Measurements from ENCODE around the gene EVI5. TPM values are rescaled to one million over a fixed set of nuclear protein-coding genes. Genes with fewer than 3 reads are reported as not detected.
A peak's percentile ranks its signal among the peaks of the same experiment; 100 is the strongest.

The EVI5 gene
- total RNA-seq, 4 donors from 2014 or later: 48.7 to 70.7 (median 50.8) TPM

DNA sequence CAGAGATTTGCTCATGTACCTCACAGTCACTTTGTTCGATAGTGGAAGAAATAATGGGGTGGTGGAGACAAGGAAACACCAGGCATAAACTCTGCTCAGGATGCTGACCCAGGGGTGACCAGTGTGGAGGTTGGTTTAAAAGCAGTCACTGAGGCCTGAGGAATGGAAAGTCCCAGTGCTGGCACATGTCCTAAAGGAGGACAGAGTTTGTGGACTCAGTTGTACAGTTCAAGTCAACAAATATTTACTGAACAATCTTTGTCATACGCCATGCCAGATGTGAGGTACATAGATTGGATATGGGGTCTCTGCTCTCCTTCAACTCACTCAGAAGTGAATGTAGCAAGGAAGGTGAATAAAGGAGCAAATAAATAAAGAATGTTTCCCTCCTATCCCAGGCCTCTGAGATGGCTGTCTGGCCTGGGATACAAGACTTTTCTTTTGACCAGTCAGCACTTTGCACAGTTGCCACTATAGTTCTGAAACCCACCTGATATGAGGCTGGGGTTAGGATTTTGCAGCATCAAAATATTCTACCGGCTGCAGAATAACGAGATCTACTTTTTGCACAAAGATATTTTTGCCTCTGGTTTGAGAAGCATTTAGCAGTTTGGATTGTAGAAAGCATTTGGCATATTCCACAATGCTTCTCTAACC lies 290.3 kb downstream of the EVI5 start:
- Histone ChIP-seq H3K4me3 (no peak overlapping the region), H3K36me3 (no peaks in the 10 kb centered on the region), H3K27ac (no peak overlapping the region), H3K4me1 (no peaks in the 10 kb centered on the region), H3K27me3 (no peaks in the 10 kb centered on the region), H3K9me3 (no peaks in the 10 kb centered on the region)
- TF ChIP-seq EP300 (IDR thresholded peaks at IDR 0.05) (no peak), POLR2A (IDR thresholded peaks at IDR 0.05) (no peak)
- TF ChIP-seq, protein P1, sequence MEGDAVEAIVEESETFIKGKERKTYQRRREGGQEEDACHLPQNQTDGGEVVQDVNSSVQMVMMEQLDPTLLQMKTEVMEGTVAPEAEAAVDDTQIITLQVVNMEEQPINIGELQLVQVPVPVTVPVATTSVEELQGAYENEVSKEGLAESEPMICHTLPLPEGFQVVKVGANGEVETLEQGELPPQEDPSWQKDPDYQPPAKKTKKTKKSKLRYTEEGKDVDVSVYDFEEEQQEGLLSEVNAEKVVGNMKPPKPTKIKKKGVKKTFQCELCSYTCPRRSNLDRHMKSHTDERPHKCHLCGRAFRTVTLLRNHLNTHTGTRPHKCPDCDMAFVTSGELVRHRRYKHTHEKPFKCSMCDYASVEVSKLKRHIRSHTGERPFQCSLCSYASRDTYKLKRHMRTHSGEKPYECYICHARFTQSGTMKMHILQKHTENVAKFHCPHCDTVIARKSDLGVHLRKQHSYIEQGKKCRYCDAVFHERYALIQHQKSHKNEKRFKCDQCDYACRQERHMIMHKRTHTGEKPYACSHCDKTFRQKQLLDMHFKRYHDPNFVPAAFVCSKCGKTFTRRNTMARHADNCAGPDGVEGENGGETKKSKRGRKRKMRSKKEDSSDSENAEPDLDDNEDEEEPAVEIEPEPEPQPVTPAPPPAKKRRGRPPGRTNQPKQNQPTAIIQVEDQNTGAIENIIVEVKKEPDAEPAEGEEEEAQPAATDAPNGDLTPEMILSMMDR (IDR thresholded peaks at IDR 0.05): no peak
- DNase-seq (ENCODE audit: low spot score in 2 of 2): no peak
- WGBS, 2 donors: 84 to 89% methylated on average over 4 of the region's 4 CpGs

DNA sequence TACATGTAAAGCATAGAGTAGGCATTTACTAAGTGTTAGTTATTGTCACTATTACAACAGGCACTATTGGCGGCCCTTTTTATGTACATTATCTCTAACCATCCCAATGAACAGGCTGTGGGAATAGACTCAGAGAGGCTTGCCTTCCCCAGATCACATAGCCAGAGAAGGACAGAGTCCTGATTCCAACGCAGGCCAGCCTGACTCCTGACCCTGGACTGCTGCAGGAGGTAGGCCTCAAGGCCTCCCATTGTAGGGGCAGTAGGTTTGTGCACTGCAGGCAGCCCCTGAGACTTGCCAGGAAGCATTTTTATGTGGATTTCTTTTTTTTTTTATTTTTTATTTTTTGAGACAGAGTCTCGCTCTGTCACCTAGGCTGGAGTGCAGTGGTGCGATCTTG lies 291.8 kb downstream of the EVI5 start:
- WGBS, 2 donors: 86% methylated on average over 4 of the region's 4 CpGs

DNA sequence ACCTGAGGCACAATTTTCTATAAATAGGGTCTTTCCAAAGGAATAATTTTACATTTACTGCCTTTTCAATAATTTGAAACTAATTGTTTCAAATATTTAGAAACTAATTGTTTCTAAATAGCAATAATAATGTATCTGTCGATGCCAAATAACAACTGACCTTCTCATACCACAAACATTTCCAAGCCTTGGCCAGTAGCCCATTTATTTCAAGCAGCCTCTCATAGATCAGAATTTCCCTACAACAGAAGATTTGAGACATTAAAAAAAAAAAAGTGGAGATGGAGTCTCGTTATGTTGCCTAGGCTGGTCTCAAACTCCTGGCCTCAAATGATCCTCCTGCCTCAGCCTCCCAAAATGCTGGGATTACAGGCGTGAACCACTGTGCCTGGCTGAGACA lies 296.1 kb downstream of the EVI5 start:
- DNase-seq (ENCODE audit: low spot score in 2 of 2): no peak
- no peaks in the 10 kb centered on the region for H3K9me3 ChIP-seq
- no peak for TF ChIP-seq EP300 (IDR thresholded peaks at IDR 0.05)
- no peak for TF ChIP-seq POLR2A (IDR thresholded peaks at IDR 0.05)
- TF ChIP-seq, protein P1 (IDR thresholded peaks at IDR 0.05): no peak
- H3K4me1 ChIP-seq: peaks cover 0 to 33% (median 27%) of the 10 kb centered on the region in 4 donors
- no peaks in the 10 kb centered on the region for H3K36me3 ChIP-seq
- peaks cover 0 to 50% of the 10 kb centered on the region in 2 donors for H3K27me3 ChIP-seq
- H3K27ac ChIP-seq: no peak overlapping the region
- no peak overlapping the region for H3K4me3 ChIP-seq
- 53 to 60% methylated on average over 3 of the region's 3 CpGs for WGBS, 2 donors

More for the DNA sequence above, 291.8 kb downstream of the EVI5 start:
- TF ChIP-seq, protein P1 (IDR thresholded peaks at IDR 0.05): no peak
- TF ChIP-seq EP300 (IDR thresholded peaks at IDR 0.05) (no peak), POLR2A (IDR thresholded peaks at IDR 0.05) (no peak)
- peaks cover 0 to 8% of the 10 kb centered on the region in 2 donors for H3K27me3 ChIP-seq
- no peak overlapping the region for H3K4me3 ChIP-seq
- no peaks in the 10 kb centered on the region for H3K36me3 ChIP-seq
- no peak for DNase-seq (ENCODE audit: low spot score in 2 of 2)
- no peaks in the 10 kb centered on the region for H3K4me1 ChIP-seq
- H3K9me3 ChIP-seq: no peaks in the 10 kb centered on the region
- H3K27ac ChIP-seq: no peak overlapping the region

DNA sequence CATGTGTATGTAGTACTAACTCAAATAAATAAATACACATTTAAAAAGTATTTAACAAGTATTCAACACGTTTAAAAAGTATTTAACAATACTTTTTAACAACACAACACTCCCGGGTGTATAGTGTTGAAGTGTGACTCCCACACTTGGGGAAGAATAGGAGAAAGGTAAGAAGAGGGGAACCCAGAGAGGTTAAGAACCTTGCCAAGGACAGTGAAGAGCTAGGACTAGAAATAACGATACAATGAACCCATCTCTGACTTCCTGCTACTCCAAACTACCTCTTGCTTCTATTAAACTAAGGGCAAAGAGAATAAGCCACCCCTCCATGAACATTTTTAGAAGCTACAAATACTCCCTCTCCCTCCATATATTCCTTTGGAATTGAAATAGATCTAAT lies 296.5 kb downstream of the EVI5 start:
- WGBS, 2 donors: 68 to 74% methylated on average over 3 of the region's 3 CpGs
- no peak for DNase-seq (ENCODE audit: low spot score in 2 of 2)
- no peak for TF ChIP-seq POLR2A (IDR thresholded peaks at IDR 0.05)
- TF ChIP-seq, protein P1 (IDR thresholded peaks at IDR 0.05): no peak
- TF ChIP-seq EP300 (IDR thresholded peaks at IDR 0.05): no peak
- H3K27ac ChIP-seq: no peak overlapping the region
- H3K4me1 ChIP-seq: peaks cover 0 to 37% (median 31%) of the 10 kb centered on the region in 4 donors
- H3K27me3 ChIP-seq: peaks cover 0 to 55% of the 10 kb centered on the region in 2 donors
- no peak overlapping the region for H3K4me3 ChIP-seq
- no peaks in the 10 kb centered on the region for H3K36me3 ChIP-seq
- H3K9me3 ChIP-seq: no peaks in the 10 kb centered on the region

DNA sequence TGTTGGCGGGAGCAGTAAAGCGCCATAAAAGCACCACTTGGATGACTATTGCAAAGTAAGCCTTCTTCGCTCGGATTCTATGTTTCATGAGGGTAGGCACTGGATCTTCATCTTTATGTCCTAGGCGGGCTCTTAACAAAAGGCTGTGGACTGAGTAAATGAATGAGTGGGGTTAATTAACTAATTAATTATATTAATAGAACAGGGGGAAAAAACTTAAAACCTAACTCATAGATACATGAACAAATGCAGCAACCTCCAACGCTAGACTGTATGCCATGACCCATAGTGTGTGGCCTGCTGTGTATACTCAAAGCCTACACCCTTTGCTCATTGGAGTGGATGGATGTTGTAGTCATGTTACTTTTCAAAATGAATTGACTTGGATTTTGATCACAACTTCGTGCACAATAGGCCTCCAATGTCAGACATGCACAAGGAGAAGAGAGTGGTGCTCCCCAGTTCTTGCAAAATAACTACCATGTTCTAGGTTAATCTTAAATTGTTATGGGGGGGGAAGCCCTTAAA lies 297.8 kb downstream of the EVI5 start:
- Histone ChIP-seq H3K9me3 (no peaks in the 10 kb centered on the region), H3K36me3 (no peaks in the 10 kb centered on the region), H3K27me3 (peaks cover 3 to 67% of the 10 kb centered on the region in 2 donors), H3K4me3 (peak overlapping the region in 2 of 4 donors; percentile 50 to 54), H3K27ac (peak overlapping the region in 1 of 4 donors; percentile 72), H3K4me1 (peaks cover 0 to 49% (median 44%) of the 10 kb centered on the region in 4 donors)
- DNase-seq (ENCODE audit: low spot score in 2 of 2): no peak
- 71 to 72% methylated on average over 7 of the region's 7 CpGs for WGBS, 2 donors
- TF ChIP-seq EP300 (IDR thresholded peaks at IDR 0.05): no peak
- TF ChIP-seq, protein P1 (IDR thresholded peaks at IDR 0.05): no peak
- no peak for TF ChIP-seq POLR2A (IDR thresholded peaks at IDR 0.05)

Measured in tibial nerve (tissue), 4 donors.